SIG-M5 treated with dmso at 0.1 percent for 504 hours (cell line): ENCODE data around the gene KCNK16.

Source experiments
- DNase-seq: peaks from one replicate; lab custom pipeline; 2025; ENCODE audit not compliant: unreplicated experiment; lab: John Stamatoyannopoulos, UW

The KCNK16 gene

GRCh38 chr6:39312912-39313525, 9.5 kb downstream of the KCNK16 start:
- DNase-seq, result no peak

- no peak for DNase-seq
Observed at GRCh38 chr6:39310542-39310941, 12.0 kb downstream of the KCNK16 start.

GRCh38 chr6:39309942-39310531, 12.5 kb downstream of the KCNK16 start:
- peak; percentile 54 for DNase-seq

- no peak for DNase-seq
Observed at GRCh38 chr6:39307462-39307861, 15.0 kb downstream of the KCNK16 start.

GRCh38 chr6:39304951-39305350, 17.6 kb downstream of the KCNK16 start:
- no peak for DNase-seq

GRCh38 chr6:39303425-39304153, 18.9 kb downstream of the KCNK16 start:
- no peak for DNase-seq

GRCh38 chr6:39302669-39303424, 19.7 kb downstream of the KCNK16 start:
- DNase-seq, result peak; percentile 70

GRCh38 chr6:39302011-39302410, 20.5 kb downstream of the KCNK16 start:
- no peak for DNase-seq

GRCh38 chr6:39301606-39302005, 20.9 kb downstream of the KCNK16 start:
- no peak for DNase-seq

- no peak for DNase-seq
Observed at GRCh38 chr6:39300739-39301138, 21.8 kb downstream of the KCNK16 start.

- DNase-seq, result no peak
Observed at GRCh38 chr6:39298061-39298460, 24.4 kb downstream of the KCNK16 start.

GRCh38 chr6:39296745-39297640, 25.5 kb downstream of the KCNK16 start:
- no peak for DNase-seq

GRCh38 chr6:39295611-39296011, 26.9 kb downstream of the KCNK16 start:
- no peak for DNase-seq

GRCh38 chr6:39294899-39295298, 27.6 kb downstream of the KCNK16 start:
- DNase-seq, result no peak

- DNase-seq, result no peak
Observed at GRCh38 chr6:39294133-39294532, 28.4 kb downstream of the KCNK16 start.

- DNase-seq, result no peak
Observed at GRCh38 chr6:39292637-39293036, 29.9 kb downstream of the KCNK16 start.

GRCh38 chr6:39289490-39289889, 33.0 kb downstream of the KCNK16 start:
- DNase-seq, result peak; percentile 30

GRCh38 chr6:39287601-39288000, 34.9 kb downstream of the KCNK16 start:
- no peak for DNase-seq

- DNase-seq, result peak; percentile 15
Observed at GRCh38 chr6:39286596-39286995, 35.9 kb downstream of the KCNK16 start.

- DNase-seq, result no peak
Observed at GRCh38 chr6:39282774-39283173, 39.7 kb downstream of the KCNK16 start.
